HG03103 (cell line): ENCODE results near the gene CHN2.

Source experiments
- ATAC-seq: cut with Tn5 transposase; IDR thresholded peaks from one replicate; pipeline ENCODE4 v1.9.1; 2021; ENCODE audit warnings: low read depth; ENCODE audit not compliant: unreplicated experiment

CHN2 gene

DNA sequence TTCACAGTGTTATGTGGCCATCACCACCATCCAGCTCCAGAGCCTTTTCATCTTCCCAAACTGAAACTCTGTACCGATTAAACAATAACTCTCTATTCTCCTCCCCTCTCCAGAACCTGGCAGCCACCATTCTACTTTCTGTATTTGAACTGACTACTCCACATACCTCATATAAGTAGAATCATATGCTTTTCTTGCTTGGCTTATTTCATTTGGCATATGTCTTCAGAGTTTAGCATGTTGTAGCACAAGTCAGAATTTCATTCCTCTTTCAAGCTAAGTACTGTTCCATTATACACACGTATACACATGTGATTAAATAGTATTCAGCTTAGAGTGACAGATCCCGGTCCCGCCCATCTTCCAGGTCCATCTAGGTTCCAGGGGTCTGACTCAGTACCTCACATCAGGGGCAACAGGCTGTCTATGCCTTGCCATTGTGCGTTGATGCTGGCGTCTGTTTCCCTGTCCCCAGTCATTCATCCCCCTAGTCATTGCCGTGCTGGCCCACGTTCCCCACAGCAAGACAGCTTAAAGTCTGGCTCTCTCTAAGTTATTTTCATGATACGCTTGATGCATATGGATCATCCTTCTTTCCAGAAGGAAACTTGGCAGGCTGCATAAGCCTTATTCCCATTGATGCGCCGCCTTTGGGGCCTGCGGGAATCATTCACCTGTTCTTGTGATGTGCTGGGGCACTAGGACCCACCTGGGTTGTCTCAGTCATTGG, 108.3 kb downstream of the CHN2 start:
- ATAC-seq = no peak

DNA sequence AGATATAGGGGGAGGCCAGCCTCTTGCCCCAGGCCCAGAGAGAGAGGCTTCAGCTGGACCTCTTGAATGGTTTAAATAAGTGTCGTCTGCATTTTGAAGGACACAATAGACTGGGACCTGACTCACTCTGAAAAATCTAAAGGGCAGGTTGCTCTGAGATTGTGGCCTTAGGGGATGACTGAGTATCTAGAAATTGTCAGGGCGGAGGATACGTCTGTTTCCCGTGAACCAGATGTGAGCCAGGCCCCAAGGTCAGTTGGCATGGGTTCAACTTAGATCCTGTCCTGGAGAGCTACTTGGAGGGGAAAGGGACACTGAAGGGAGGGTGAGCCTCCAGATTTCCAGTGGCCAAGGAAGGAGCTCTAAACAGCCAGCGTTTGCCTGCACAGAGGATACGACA, 110.2 kb downstream of the CHN2 start:
- no peak for ATAC-seq

DNA sequence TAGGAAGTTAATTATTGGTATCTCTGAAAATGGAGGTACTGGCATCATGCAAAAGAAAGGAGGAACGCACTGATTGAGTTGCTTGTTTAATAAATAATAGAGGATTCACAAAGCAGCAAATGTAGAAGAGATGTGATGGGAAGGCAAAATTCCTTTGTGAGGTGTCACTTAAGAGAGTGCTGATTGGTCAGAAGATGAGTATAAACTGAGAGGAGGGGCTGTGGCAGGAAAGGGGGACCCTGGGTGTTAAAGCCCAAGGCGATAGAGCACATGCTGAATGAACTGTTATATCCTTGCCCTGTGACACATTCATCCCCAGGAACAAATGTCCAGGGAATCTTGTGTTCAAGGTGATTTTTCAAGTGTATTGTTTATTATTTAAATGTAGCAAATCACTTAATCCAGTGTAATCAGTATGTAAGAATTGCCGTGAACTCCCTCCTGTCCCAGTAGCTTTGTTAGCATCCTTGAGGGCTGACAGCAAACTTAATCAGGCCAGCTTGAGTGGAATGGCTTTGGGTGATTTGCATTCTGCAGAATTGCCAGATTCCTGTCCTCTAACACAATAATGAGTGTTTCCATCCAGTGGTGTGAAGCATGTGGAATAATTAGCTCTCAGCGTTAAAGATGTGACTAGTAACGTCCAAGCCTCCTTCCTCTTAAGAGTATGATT, 111.9 kb downstream of the CHN2 start:
- no peak for ATAC-seq

DNA sequence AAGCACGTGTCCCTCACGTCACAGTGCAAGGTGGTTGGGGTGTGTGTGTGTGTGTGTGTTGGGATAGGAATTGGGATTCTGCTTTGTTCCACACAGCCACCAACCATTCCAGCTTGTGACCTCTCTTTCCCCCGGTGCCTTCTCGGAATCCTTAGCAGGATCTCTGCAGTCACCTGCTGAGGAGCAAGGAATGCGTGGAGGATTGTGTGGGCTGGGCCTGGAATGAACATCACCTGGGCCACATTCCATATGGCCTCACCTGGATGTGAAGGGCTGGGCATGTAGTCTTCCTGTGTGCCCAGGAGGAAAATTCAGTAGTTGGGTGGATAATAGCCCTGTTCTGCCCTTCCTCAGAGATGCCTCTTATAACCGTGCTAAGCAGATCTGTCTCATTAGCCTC, 113.8 kb downstream of the CHN2 start:
- no peak for ATAC-seq

DNA sequence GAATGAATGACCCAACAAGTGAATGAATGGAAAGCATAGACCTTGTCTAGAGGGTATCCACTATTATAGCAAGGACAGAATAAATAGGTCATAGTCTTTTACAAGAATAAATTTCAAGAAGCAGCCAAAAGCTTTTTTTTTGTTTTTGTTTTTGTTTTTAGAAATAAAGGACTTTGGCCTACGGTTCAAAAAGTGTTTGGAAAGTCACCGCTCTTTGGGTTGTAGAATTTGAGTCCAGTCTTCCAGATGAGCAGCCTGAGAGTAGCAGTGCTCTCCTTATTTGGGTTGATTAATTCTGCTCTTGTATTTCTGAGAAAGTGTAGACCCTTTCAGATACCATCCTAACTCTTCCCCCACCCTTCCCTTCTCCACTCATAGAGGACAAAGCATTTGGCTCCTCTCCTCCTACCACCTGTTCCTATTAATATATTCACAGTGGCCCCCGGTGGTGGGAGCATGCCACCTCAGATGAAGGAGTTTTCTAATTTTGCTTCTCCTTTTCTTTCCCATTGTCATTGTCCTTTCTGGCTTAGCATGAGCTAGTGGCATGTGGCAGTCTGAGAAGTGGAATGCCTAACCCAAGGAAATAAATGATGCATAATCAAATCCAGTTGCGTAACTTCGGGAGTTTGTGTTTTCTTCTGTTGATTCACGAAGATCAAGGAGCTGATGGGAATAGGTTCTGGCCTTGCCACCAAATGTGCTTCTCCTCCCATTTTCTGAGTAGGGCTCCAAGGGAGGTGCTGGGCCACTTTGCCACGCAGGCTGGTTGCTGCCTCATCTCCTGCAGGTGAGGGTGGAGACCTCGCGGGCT, 114.7 kb downstream of the CHN2 start:
- ATAC-seq = no peak

DNA sequence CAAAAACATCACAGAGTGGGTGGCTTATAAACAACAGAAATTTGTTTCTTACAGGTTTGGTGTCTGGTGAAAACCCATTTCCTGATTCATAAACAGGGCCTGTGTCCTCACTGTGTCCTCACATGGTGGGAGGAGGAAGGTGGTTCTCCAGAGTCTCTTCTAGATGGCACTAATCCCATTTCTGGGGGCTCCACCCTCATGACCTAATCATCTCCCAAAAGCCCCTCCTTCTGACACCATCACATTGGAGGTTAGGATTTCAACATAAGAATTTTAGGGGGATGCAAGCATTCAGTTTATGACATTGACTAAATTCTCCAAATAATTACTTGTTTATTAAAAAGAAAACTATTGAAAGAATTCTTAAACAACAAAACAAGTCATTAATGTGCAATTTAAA, 116.0 kb downstream of the CHN2 start:
- no peak for ATAC-seq

DNA sequence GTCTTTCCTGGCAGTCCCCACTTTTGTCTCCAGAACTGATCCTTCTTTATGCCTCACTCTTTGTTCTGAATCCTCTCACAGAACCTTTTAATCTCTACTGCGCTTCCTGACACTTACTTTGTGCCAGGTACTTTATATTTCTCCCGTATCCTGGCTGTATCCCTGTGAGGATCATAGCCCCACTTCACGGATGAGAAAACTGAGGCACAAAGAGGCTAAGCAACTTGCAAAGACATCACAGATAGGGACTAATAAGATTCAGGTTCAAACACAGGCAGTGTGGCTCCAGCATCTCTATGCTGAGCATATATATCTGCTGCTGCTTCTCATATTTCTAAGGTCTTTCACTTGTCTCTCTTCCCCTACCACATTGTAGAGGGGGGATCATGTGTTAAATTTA, 116.7 kb downstream of the CHN2 start:
- ATAC-seq = no peak

DNA sequence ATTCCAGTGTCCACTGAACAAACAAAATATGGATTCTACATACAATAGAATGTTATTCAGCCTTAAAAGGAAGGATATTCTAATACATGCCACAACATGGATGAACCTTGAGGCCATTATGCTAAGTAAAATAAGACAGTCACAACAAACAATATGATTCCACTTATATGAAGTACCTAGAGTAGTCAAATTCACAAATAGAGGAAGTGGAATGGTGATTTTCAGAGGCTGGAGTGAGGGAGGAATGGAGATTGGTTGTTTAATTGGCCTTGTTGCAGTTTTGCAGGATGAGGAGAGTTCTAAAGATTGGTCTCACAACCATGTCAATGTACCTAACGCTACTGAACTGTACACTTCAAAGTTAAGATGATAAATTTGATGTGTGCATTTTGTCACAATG, 119.6 kb downstream of the CHN2 start:
- ATAC-seq = no peak

DNA sequence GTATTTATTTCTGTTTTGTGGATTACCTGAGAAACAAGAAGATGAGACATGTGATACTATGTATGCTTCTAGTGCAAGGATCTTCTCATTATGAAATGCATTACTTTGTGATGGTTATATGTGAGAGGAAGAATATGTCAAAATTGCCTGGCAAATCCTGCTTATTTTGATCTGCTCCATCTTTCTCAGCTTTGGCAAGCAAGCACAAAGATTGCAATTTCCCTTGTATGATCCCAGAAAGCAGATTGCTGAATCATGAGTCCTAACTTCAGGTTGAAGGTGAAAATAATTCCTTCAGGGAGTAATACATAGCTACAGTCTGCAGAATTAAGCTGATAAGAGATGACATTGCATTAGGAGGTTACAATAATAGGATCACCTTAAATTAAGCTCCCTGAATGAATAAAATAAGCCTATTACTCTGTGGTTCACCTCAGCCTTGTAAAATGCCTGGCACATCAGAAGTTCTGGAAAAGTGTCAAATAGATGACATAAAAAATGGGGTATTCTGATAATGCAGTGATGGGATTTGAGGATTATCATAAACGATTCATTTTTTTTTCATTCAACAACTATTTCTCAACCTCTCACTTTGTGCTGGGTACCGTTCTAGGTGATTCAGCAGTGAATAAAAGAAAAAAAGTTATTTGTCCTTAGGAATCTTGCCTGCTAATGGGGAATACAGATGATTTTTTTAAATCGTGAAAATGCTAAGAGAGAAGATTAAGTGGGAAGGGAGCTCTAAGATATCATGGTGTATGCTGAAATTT, 120.7 kb downstream of the CHN2 start:
- no peak for ATAC-seq

DNA sequence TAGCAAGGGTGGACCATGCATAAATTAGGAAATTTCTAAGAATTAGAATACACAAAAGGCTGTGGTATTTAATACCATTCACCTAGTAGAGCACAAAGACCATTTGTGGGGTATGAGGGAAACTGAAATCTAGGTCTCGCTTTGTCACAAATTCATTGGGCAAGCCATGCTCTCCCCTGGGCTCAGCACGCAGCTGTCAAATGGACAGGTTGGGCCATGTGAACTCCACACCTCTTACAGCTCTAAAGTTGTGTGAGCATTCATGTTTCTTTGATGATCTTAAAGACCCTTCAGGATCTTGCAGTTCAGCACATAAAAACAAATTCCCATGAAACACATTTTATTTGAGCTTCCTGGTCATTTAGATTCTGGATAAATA, 121.3 kb downstream of the CHN2 start:
- no peak for ATAC-seq

DNA sequence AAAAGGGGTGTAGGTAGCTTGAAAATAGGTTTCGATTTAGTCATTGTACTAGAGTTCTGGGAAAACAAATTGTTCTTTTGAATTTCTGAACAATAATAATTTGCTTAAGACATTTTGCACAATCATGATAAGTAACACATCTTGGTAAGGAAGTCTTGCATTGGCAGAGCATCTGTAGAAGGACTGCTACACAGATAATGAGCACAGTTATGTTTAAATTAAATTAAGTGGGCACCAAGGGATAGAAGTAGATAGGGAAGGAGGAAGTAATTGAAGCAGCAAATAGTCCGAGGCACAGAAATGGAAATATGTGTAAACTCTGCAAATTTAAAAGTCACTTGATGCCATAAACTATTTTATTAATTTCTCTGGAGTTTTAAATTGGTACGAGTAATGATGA, 122.4 kb downstream of the CHN2 start:
- no peak for ATAC-seq

DNA sequence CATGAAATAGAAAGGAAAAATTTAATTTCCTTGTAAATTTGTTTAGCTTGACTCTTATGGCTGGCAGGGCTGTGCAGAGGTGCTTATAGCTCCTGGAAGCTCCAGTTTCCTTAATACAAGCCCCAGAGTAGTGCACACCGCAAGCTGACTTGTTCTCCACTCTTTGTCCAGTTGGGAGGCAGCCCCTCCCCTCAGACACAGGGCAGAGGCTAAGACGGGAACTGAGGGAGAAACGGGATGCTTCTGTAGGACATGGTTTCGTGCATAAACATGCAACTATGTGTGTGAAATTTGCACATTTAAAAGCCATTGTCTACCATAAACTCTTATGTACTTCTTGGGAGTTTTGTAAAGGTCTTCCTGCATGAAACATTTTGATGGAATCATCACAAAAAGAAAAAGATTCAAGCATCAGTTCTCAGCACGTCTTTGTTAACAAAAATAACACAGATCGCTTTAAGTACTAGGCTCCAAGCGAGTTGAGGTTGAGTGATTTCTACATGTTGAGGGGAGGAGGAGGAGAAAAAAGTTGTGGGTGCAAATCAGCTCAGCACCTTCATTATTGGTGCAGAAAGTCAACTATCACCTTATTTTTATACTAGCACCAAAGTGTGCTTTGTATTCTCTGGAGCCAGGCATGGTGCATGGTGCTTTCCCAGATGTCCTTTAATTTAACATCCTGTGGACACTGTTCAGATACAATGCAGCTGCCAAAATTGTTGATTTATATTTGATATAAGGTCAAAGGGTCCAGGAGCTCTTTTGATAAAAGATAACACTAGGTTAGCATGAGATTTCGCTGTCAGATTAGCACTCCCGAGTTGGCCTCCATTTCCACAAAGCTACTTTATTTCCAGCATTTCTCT, 124.5 kb downstream of the CHN2 start:
- no peak for ATAC-seq

DNA sequence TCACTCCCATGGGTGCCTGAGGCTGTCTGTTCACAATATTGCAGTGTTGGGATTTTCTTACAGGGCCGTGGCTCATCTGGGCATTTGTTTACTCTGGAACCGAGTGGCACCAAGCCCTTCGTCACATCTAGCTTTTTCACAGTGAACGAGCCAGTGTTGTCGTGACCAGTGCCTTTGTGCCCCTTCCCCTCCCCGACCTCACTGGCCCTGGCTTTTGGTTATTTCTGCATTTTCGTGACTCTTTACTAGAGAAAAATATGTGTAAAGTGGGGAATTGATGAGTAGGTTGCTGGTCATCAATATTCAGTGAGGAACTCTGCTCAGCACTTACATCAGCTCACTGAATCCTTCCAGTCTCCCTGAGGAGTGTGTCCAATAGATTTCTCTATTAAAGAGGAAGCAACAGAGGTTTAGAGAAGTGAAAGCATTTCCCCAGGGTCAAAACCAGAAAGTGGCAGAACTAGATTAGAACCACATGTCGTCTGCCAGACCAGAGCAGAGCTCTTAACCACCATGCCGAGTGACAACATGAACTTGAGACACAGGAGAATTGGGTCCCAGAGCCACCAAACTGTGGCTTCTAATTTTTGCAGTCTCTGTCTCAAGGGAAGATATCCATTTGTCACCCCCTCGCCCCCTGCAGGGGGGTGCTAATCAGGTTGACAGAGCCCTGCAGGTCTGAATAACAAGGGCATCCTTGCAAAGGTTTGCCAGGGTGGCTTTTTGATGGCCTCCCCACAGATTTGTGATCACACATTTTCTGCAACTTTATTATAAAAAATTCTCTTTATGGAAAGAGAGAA, 125.3 kb downstream of the CHN2 start:
- ATAC-seq = peak; percentile 76

DNA sequence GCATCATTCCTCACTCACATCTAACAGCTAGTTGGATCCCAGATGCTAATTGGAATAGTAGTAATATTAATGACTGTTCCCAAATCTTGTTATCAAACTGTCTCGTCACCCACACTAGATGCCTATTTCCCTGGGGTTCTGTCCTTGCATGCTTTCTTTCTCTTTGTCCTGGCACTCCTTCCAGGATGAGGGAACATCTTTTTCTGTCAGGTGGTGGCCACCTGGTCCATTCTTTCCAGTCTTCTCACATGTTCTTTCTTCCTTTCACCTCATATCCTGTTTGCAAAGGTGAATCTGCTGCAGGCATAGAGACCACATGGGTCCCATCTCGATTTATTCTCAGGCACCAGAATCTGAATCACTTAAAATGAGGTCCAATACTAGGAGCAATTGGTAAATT, 126.0 kb downstream of the CHN2 start:
- ATAC-seq = no peak

DNA sequence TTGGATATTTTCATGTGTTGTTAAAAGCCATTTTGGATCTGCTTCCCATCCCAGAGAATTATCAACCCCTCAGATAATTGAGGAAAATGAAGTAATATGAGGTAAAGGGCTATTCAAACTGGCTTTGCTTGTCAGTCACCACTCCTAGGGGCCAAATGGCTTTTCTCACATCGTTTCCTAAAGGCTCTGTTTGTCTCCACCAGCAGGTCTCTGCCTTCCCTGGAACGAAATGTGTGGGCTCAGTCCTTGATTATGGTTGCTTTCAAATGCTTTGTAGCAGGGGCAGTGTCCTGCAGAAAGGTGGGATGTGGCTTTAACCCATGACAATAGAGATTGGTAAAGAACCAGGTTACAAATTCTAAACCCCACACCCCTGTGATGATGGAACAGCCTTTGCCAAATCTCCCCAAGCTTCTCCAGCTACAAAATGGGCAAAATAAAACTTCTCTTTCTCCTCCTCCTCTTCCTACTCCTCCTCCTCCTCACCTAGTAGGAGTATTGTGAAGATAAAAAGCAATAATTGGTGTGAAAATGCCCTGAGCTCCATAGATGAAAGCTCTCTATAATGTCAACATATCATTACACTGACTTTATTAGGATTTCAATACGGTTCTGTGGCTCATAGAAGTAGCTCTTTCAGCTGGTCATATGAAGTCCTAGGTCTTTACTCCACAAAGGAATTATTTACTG, 127.6 kb downstream of the CHN2 start:
- ATAC-seq = no peak

DNA sequence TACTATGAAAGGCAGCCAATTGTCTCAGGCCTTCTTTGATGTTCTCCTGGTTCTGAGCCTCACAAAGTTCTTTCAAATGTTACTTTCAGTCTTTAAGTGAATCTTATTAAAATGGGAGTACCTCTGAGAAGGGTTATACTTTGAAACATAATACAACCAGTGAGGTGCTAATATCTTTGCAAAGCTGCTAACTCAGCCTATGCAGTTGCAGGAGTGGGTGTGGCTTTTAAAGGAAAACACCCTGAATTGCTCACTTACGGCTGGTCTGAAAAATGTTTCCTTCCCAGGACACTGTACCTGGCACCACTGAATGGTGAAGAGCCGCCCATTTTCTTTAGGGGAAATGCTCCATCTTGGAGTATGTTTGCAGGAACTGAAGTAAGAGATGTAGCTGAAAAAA, 130.9 kb downstream of the CHN2 start:
- ATAC-seq = no peak

DNA sequence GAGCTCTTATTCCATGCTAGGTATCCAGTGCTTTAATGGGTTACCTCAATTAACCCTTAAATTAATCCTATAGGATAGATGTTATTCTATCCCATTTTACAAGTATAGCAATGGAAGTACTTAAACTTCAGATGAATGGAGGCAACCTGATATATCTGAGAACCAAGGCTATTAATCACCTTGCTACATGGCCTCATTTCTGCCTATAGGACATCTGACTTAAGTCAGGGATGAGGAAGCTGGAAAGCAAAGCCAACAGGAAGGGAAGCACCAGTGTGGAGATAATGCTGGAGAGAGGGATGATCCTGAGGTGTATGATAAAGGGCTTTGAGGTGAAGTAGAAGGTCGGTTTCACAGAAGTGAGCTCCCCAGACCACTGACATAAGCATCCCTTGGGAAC, 132.3 kb downstream of the CHN2 start:
- no peak for ATAC-seq

DNA sequence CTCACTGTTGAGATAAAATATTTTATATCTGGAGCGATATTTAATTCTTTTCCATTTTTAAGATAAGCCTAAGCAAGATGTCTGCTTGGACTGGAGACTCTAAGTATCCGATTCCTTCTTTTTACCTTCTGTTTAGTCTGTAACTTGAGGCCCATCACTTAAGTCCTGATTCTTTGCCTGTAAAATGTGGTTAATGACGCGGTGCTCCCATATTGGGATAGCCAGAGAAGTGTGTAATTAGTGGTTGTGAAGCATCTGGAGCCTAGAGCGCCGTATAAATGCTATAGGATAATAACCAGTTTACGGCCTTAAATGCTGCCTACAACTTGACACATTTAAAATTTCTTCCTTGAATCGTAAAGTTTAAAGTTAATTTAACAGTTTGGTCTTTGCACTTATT, 132.9 kb downstream of the CHN2 start:
- no peak for ATAC-seq

DNA sequence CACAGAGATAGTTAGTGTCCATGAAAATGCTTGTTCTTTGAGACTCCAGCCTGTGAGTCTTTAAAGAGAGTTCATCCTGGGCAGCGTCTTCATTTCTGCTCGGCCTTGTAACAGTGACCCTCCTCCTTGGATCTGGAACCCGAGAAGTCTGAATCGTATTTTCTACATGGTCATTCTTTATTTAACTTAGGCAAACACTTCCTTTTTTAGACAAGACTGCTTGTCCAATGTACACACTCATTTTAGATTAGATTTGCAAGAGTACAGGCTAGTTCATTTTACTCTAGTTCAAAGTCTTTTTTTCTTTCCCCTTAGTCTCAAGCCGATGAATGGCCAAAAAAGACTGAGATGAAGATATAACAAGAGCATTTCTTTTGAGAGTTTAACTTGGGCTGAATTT, 133.5 kb downstream of the CHN2 start:
- no peak for ATAC-seq
